Upper lobe of left lung (tissue), 6 donors: ENCODE data around the gene CMIP. TPM values are rescaled to one million over a fixed set of nuclear protein-coding genes. Genes with fewer than 3 reads are reported as not detected.

Experiments
- ATAC-seq, 2 donors: fragments of 200-7000 bp; cut with Tn5 transposase; one replicate each; pipeline ENCODE4 v1.9.1; 2022; ENCODE audit warnings: mild to moderate bottlenecking in 2 of 2, moderate library complexity in 2 of 2; ENCODE audit not compliant: low FRiP score in 2 of 2
- DNase-seq, 2 donors: peaks; one replicate each; pipeline ENCODE4 v3.0.0-alpha.2; 2019 to 2020
- H3K27ac ChIP-seq, 4 donors: fragments of 200-600 bp; sonication (generic); one replicate each; pipeline ENCODE4 v1.5.1; 2016 to 2019
- H3K27me3 ChIP-seq, 4 donors: fragments of 200-600 bp; sonication (generic); one replicate each; pipeline ENCODE4 v1.5.1; 2017 to 2019
- H3K36me3 ChIP-seq, 4 donors: fragments of 200-600 bp; sonication (generic); one replicate each; pipeline ENCODE4 v1.5.1; 2016 to 2019
- H3K4me1 ChIP-seq, 4 donors: fragments of 200-600 bp; sonication (generic); one replicate each; pipeline ENCODE4 v1.5.1; 2018 to 2019
- H3K4me3 ChIP-seq, 4 donors: fragments of 200-600 bp; sonication (generic); one replicate each; pipeline ENCODE4 v1.5.1; 2017 to 2019; ENCODE audit warnings: mild to moderate bottlenecking in 2 of 4, moderate library complexity in 1 of 4
- H3K9me3 ChIP-seq, 4 donors: fragments of 200-600 bp; sonication (generic); one replicate each; pipeline ENCODE4 v1.5.1; 2018 to 2019
- CTCF ChIP-seq, 6 experiments: fragments of 450-650 bp in 4 of 6; fragments of 200-600 bp in 2 of 6; sonication (generic) in 2 of 6; IDR thresholded peaks; one replicate each; pipeline ENCODE4 v1.5.1; 2016 to 2019; ENCODE audit warnings: antibody characterized with exemption in 6 of 6
- EP300 ChIP-seq, 4 donors: sonication (generic); formaldehyde crosslinking; IDR thresholded peaks; one replicate each; pipeline ENCODE4 v1.5.1; 2017; ENCODE audit warnings: antibody characterized with exemption in 4 of 4, control low read depth in 2 of 4
- POLR2A ChIP-seq, 4 donors: fragments of 450-650 bp; IDR thresholded peaks; one replicate each; pipeline ENCODE4 v1.5.1; 2016 to 2017; ENCODE audit warnings: antibody characterized with exemption in 4 of 4, mild to moderate bottlenecking in 2 of 4
- POLR2AphosphoS5 ChIP-seq, 2 donors: sonication (generic); formaldehyde crosslinking; IDR thresholded peaks; one replicate each; pipeline ENCODE4 v1.5.1; 2017; ENCODE audit warnings: antibody characterized with exemption in 2 of 2
- WGBS, 2 donors: methylation state at CpG; one replicate each; pipeline ENCODE4 v1.1.5; 2017 to 2018; 5-methylcytosine and 5-hydroxymethylcytosine counted together
- total RNA-seq, 6 donors: library from RNA; depleted of rRNA in 4 of 6; stranded (reverse); fragments of >200 nt in 4 of 6; gene quantifications; one replicate each; pipeline versions ENCODE4 v1.1.0 to v1.2.1, GENCODE V29; 2016 to 2021
- donor health status: DM: no; HTN: no; CAD: no; lungs with moderate emphysema.
- donor health status: DM: no; HTN: yes; CAD: no; lungs with severe emphysema.

The CMIP gene
- total RNA-seq, 6 donors from 2014 or later, result 48.3 to 109 (median 67.6) TPM

- no peaks in the 10 kb centered on the region for H3K9me3 ChIP-seq
- TF ChIP-seq POLR2AphosphoS5 (IDR thresholded peaks at IDR 0.05), result peak in 1 of 2 donors; percentile 56
- TF ChIP-seq CTCF (IDR thresholded peaks at IDR 0.05), result peak in 1 of 6 experiments; percentile 13
- TF ChIP-seq EP300 (IDR thresholded peaks at IDR 0.05), result no peak
- TF ChIP-seq POLR2A (IDR thresholded peaks at IDR 0.05), result peak in 1 of 4 donors; percentile 30
- DNase-seq, result peak; percentile 71 to 89
- 12 to 23% methylated on average over 27 to 30 of the region's 33 CpGs for WGBS, 2 donors
- H3K4me1 ChIP-seq, result peaks cover 7 to 15% (median 10%) of the 10 kb centered on the region in 4 donors
- no peaks in the 10 kb centered on the region for H3K36me3 ChIP-seq
- peak; percentile 46 to 92 for ATAC-seq
- H3K27me3 ChIP-seq, result no peaks in the 10 kb centered on the region
- peak overlapping the region; percentile 24 to 51 (median 36) for H3K4me3 ChIP-seq
- H3K27ac ChIP-seq, result peak overlapping the region in 2 of 4 donors; percentile 71 to 74
These were observed 301.3 kb downstream of the CMIP start for GRCh38 chr16:81745704-81746558.

GRCh38 chr16:81746566-81746965, 302.0 kb downstream of the CMIP start:
- Histone ChIP-seq H3K27ac (no peak overlapping the region), H3K4me1 (peaks cover 7 to 15% (median 11%) of the 10 kb centered on the region in 4 donors), H3K9me3 (no peaks in the 10 kb centered on the region), H3K36me3 (no peaks in the 10 kb centered on the region), H3K27me3 (no peaks in the 10 kb centered on the region), H3K4me3 (peak overlapping the region; percentile 24 to 51 (median 36))
- 44 to 49% methylated on average over 5 of the region's 5 CpGs for WGBS, 2 donors
- TF ChIP-seq POLR2A (IDR thresholded peaks at IDR 0.05) (no peak), CTCF (IDR thresholded peaks at IDR 0.05) (no peak), POLR2AphosphoS5 (IDR thresholded peaks at IDR 0.05) (no peak), EP300 (IDR thresholded peaks at IDR 0.05) (no peak)
- DNase-seq (no peak), ATAC-seq (no peak)

GRCh38 chr16:81748476-81749198, 304.0 kb downstream of the CMIP start:
- no peak overlapping the region for H3K27ac ChIP-seq
- ATAC-seq (no peak), DNase-seq (no peak)
- no peaks in the 10 kb centered on the region for H3K9me3 ChIP-seq
- 66 to 68% methylated on average over 4 to 7 of the region's 7 CpGs for WGBS, 2 donors
- TF ChIP-seq CTCF (IDR thresholded peaks at IDR 0.05) (no peak), EP300 (IDR thresholded peaks at IDR 0.05) (no peak), POLR2AphosphoS5 (IDR thresholded peaks at IDR 0.05) (no peak)
- peaks cover 19 to 30% (median 24%) of the 10 kb centered on the region in 4 donors for H3K4me1 ChIP-seq
- H3K4me3 ChIP-seq, result no peak overlapping the region
- no peaks in the 10 kb centered on the region for H3K27me3 ChIP-seq
- H3K36me3 ChIP-seq, result no peaks in the 10 kb centered on the region

- ATAC-seq, result peak; percentile 90 to 93
- Histone ChIP-seq H3K9me3 (no peaks in the 10 kb centered on the region), H3K27ac (peak overlapping the region; percentile 54 to 88 (median 80)), H3K27me3 (no peaks in the 10 kb centered on the region), H3K4me1 (peaks cover 16 to 33% (median 31%) of the 10 kb centered on the region in 4 donors), H3K4me3 (no peak overlapping the region), H3K36me3 (no peaks in the 10 kb centered on the region)
- peak; percentile 53 to 85 for DNase-seq
- 39% methylated on average over 13 of the region's 13 CpGs; no CpG with 5 or more reads in 1 of the 2 donors for WGBS, 2 donors
- no peak for TF ChIP-seq POLR2A (IDR thresholded peaks at IDR 0.05)
- TF ChIP-seq EP300 (IDR thresholded peaks at IDR 0.05), result no peak
- TF ChIP-seq CTCF (IDR thresholded peaks at IDR 0.05), result no peak
- TF ChIP-seq POLR2AphosphoS5 (IDR thresholded peaks at IDR 0.05), result peak in 1 of 2 donors; percentile 23
These were observed 307.7 kb downstream of the CMIP start for GRCh38 chr16:81752225-81752875.
